ENCODE data around the gene PARP15. TPM values are rescaled to one million over a fixed set of nuclear protein-coding genes. Genes with fewer than 3 reads are reported as not detected.
"Not testable (repeated sequence)": the region's sequence is repeated elsewhere in the genome, so short reads cannot be mapped to it uniquely, and the experiment has no call there.

Gene PARP15
- total RNA-seq, 1 donor from 2014 or later, result 1.1 TPM

- no peak for DNase-seq
These were observed 91.7 kb downstream of the PARP15 start for GRCh38 chr3:122668930-122669730.

- no peak for DNase-seq
These were observed 94.1 kb downstream of the PARP15 start for GRCh38 chr3:122671553-122671952.

GRCh38 chr3:122674339-122674738 is 96.9 kb downstream of the PARP15 start:
- DNase-seq, result no peak

GRCh38 chr3:122676759-122677158 is 99.3 kb downstream of the PARP15 start:
- no peak for DNase-seq

GRCh38 chr3:122677216-122677615 is 99.8 kb downstream of the PARP15 start:
- DNase-seq, result no peak

GRCh38 chr3:122678506-122678905 is 101.1 kb downstream of the PARP15 start:
- no peak for DNase-seq

GRCh38 chr3:122679085-122679881 is 101.8 kb downstream of the PARP15 start:
- DNase-seq, result peak; percentile 89

- DNase-seq, result peak; percentile 35
These were observed 102.5 kb downstream of the PARP15 start for GRCh38 chr3:122679882-122680474.

GRCh38 chr3:122680475-122681283 is 103.2 kb downstream of the PARP15 start, which contains the start of gene PARP14:
Gene PARP14 (plus strand): TSS chr3:122680839. CDS start chr3:122680884, 45 bp downstream.
- peak; percentile 82 for DNase-seq

GRCh38 chr3:122681284-122681973 is 104.0 kb downstream of the PARP15 start:
- DNase-seq, result no peak

GRCh38 chr3:122681974-122682409 is 104.5 kb downstream of the PARP15 start:
- no peak for DNase-seq

GRCh38 chr3:122682778-122683411 is 105.4 kb downstream of the PARP15 start:
- DNase-seq, result not testable (repeated sequence)

- no peak for DNase-seq
These were observed 109.8 kb downstream of the PARP15 start for GRCh38 chr3:122687298-122687697.

Other genes with a start within 250 kb of the PARP15 start
- gene MIX23, start 194.4 kb upstream of the PARP15 start, total RNA-seq, result 19.7 TPM
- gene FAM162A, start 193.5 kb upstream of the PARP15 start, total RNA-seq, result 19.1 TPM
- 5.0 TPM for gene WDR5B, start 161.6 kb upstream of the PARP15 start, total RNA-seq
- gene KPNA1, start 62.7 kb upstream of the PARP15 start, total RNA-seq, result 42.6 TPM
- 20.4 TPM for gene PARP9, start 13.3 kb upstream of the PARP15 start, total RNA-seq
- gene DTX3L, start 13.3 kb upstream of the PARP15 start, total RNA-seq, result 14.5 TPM
- gene PARP14, start 103.2 kb downstream of the PARP15 start, total RNA-seq, result 34.7 TPM
- 5.4 TPM for gene HSPBAP1, start 216.2 kb downstream of the PARP15 start, total RNA-seq
- 21.4 TPM for gene SLC49A4, start 217.4 kb downstream of the PARP15 start, total RNA-seq

Data from tongue (tissue), 2 donors.